OCI-M2 (cell line): Measurements from ENCODE around the gene ALDOC.

Experiments used
- DNase-seq: peaks from one replicate; lab custom pipeline; 2025; ENCODE audit not compliant: unreplicated experiment; lab: John Stamatoyannopoulos, UW

Gene ALDOC

GRCh38 chr17:28553000-28553505, 23.6 kb downstream of the ALDOC start:
- DNase-seq: no peak

GRCh38 chr17:28552176-28552999, 24.3 kb downstream of the ALDOC start, which contains the start of gene UNC119:
UNC119 (minus strand) TSS chr17:28552624; CDS start chr17:28552557, 67 bp downstream.
- no peak for DNase-seq

GRCh38 chr17:28551421-28552175, 25.1 kb downstream of the ALDOC start:
- no peak for DNase-seq

GRCh38 chr17:28550858-28551257, 25.8 kb downstream of the ALDOC start:
- DNase-seq: no peak

GRCh38 chr17:28549236-28550132, 27.2 kb downstream of the ALDOC start:
- DNase-seq: no peak

GRCh38 chr17:28548417-28549130, 28.1 kb downstream of the ALDOC start:
- DNase-seq: no peak

GRCh38 chr17:28547623-28548416, 28.9 kb downstream of the ALDOC start:
- DNase-seq: no peak

- DNase-seq: no peak
Measured at GRCh38 chr17:28547096-28547622, 29.5 kb downstream of the ALDOC start.

GRCh38 chr17:28545787-28546415, 30.8 kb downstream of the ALDOC start:
- no peak for DNase-seq

- no peak for DNase-seq
Measured at GRCh38 chr17:28545141-28545503, 31.6 kb downstream of the ALDOC start.

- no peak for DNase-seq
Measured at GRCh38 chr17:28544402-28545140, 32.1 kb downstream of the ALDOC start.

GRCh38 chr17:28541439-28541838, 35.3 kb downstream of the ALDOC start:
- no peak for DNase-seq

- DNase-seq: no peak
Measured at GRCh38 chr17:28540231-28540630, 36.5 kb downstream of the ALDOC start.

- no peak for DNase-seq
Measured at GRCh38 chr17:28538296-28538895, 38.3 kb downstream of the ALDOC start.

- DNase-seq: no peak
Measured at GRCh38 chr17:28537219-28537610, 39.5 kb downstream of the ALDOC start.

- no peak for DNase-seq
Measured at GRCh38 chr17:28536532-28537218, 40.0 kb downstream of the ALDOC start.

- no peak for DNase-seq
Measured at GRCh38 chr17:28534740-28535375, 41.8 kb downstream of the ALDOC start.
